HEK293 (cell line): ENCODE data around the gene TMEM178A.

ENCODE experiments used
- CTCF ChIA-PET: fragments of 350-600 bp; formaldehyde crosslinking; extraction: SDS; loops from one replicate; lab custom pipeline; 2021; ENCODE audit warnings: antibody characterized with exemption; lab: Yijun Ruan, JAX
- POLR2A ChIA-PET: fragments of 300-600 bp; formaldehyde crosslinking; extraction: SDS; loops from one replicate; lab custom pipeline; 2020; ENCODE audit warnings: antibody characterized with exemption, inconsistent platforms; lab: Yijun Ruan, JAX
- H3K27ac ChIP-seq: fragments of 200-500 bp; sonication (Bioruptor generic); 2 replicates; pipeline ENCODE4 v1.5.1; 2014; ENCODE audit warnings: low read depth, low read length, control low read depth, inconsistent platforms; ENCODE audit errors: extremely low read depth
- H3K36me3 ChIP-seq, 2 experiments: fragments of 200-500 bp in 1 of 2; sonication (Bioruptor generic) in 1 of 2; 1 replicate in 1 of 2; 2 replicates in 1 of 2; pipeline ENCODE4 v1.5.1; 2014 to 2017; ENCODE audit warnings: inconsistent platforms in 2 of 2, low read length in 2 of 2; ENCODE audit not compliant: control insufficient read depth in 2 of 2, insufficient read depth in 1 of 2
- H3K4me1 ChIP-seq: fragments of 200-500 bp; sonication (Bioruptor generic); 2 replicates; pipeline ENCODE4 v1.5.1; 2014; ENCODE audit warnings: mild to moderate bottlenecking, low read length, inconsistent platforms; ENCODE audit not compliant: control insufficient read depth, insufficient read depth
- H3K4me3 ChIP-seq: 2 replicates; pipeline ENCODE4 v1.5.1; 2011; ENCODE audit warnings: low read depth, mild to moderate bottlenecking, control low read depth, low read length, moderate library complexity
- H3K9me3 ChIP-seq: fragments of 200-500 bp; sonication (Bioruptor generic); 2 replicates; pipeline ENCODE4 v1.5.1; 2014; ENCODE audit warnings: low read depth, low read length, inconsistent platforms; ENCODE audit not compliant: control insufficient read depth, insufficient read depth
- BCL11B ChIP-seq: fragments of 450-650 bp; formaldehyde crosslinking; IDR thresholded peaks from 2 replicates; pipeline ENCODE4 v1.5.1; 2016; ENCODE audit warnings: low read depth, missing biosample characterization, missing genetic modification characterization
- CTCF ChIP-seq: fragments of 450-650 bp; formaldehyde crosslinking; IDR thresholded peaks from 2 replicates; pipeline ENCODE4 v1.5.1; 2016; ENCODE audit warnings: missing biosample characterization, missing genetic modification characterization
- EGR2 ChIP-seq: fragments of 450-650 bp; formaldehyde crosslinking; IDR thresholded peaks from 2 replicates; pipeline ENCODE4 v1.5.1; 2016; ENCODE audit warnings: low read depth, missing biosample characterization, missing genetic modification characterization
- HOXC10 ChIP-seq: sonication (generic); formaldehyde crosslinking; IDR thresholded peaks from 2 replicates; pipeline ENCODE4 v1.8.1; 2023; ENCODE audit warnings: mild to moderate bottlenecking, missing genetic modification reagents
- PATZ1 ChIP-seq: fragments of 450-650 bp; formaldehyde crosslinking; IDR thresholded peaks from 2 replicates; pipeline ENCODE4 v1.5.1; 2016; ENCODE audit warnings: missing biosample characterization, missing genetic modification characterization
- PRDM6 ChIP-seq: fragments of 450-650 bp; formaldehyde crosslinking; IDR thresholded peaks from 2 replicates; pipeline ENCODE4 v1.5.1; 2017; ENCODE audit warnings: missing biosample characterization, missing genetic modification characterization
- SCRT1 ChIP-seq: fragments of 450-650 bp; formaldehyde crosslinking; IDR thresholded peaks from 2 replicates; pipeline ENCODE4 v1.5.1; 2016; ENCODE audit warnings: missing biosample characterization, missing genetic modification characterization, borderline replicate concordance
- ZBTB10 ChIP-seq: fragments of 450-650 bp; formaldehyde crosslinking; IDR thresholded peaks from 2 replicates; pipeline ENCODE4 v1.5.1; 2016; ENCODE audit warnings: missing biosample characterization, missing genetic modification characterization
- ZBTB11 ChIP-seq: fragments of 450-650 bp; formaldehyde crosslinking; conservative IDR thresholded peaks from 2 replicates; pipeline ENCODE4 v1.5.1; 2016; ENCODE audit warnings: low read depth, missing biosample characterization, missing genetic modification characterization
- ZNF146 ChIP-seq: fragments of 450-650 bp; formaldehyde crosslinking; IDR thresholded peaks from 2 replicates; pipeline ENCODE4 v1.5.1; 2016; ENCODE audit warnings: missing biosample characterization, missing genetic modification characterization
- ZNF155 ChIP-seq: fragments of 450-650 bp; formaldehyde crosslinking; IDR thresholded peaks from 2 replicates; pipeline ENCODE4 v1.5.1; 2016; ENCODE audit warnings: missing biosample characterization, missing genetic modification characterization
- ZNF16 ChIP-seq: fragments of 450-650 bp; formaldehyde crosslinking; IDR thresholded peaks from 2 replicates; pipeline ENCODE4 v1.5.1; 2016; ENCODE audit warnings: low read depth, missing biosample characterization, missing genetic modification characterization
- ZNF211 ChIP-seq: fragments of 450-650 bp; formaldehyde crosslinking; IDR thresholded peaks from 2 replicates; pipeline ENCODE4 v1.5.1; 2016; ENCODE audit warnings: low read depth, missing biosample characterization, missing genetic modification characterization
- ZNF221 ChIP-seq: fragments of 450-650 bp; formaldehyde crosslinking; IDR thresholded peaks from 2 replicates; pipeline ENCODE4 v1.5.1; 2017; ENCODE audit warnings: missing biosample characterization, missing genetic modification characterization, borderline replicate concordance
- ZNF23 ChIP-seq: fragments of 450-650 bp; formaldehyde crosslinking; IDR thresholded peaks from 2 replicates; pipeline ENCODE4 v1.5.1; 2016; ENCODE audit warnings: missing biosample characterization, missing genetic modification characterization, borderline replicate concordance
- ZNF354C ChIP-seq: fragments of 450-650 bp; formaldehyde crosslinking; IDR thresholded peaks from 2 replicates; pipeline ENCODE4 v1.5.1; 2016; ENCODE audit warnings: missing biosample characterization, missing genetic modification characterization, low read depth, borderline replicate concordance
- ZNF433 ChIP-seq: fragments of 450-650 bp; formaldehyde crosslinking; IDR thresholded peaks from 2 replicates; pipeline ENCODE4 v1.5.1; 2016; ENCODE audit warnings: missing biosample characterization, missing genetic modification characterization, low read depth
- ZNF624 ChIP-seq: fragments of 450-650 bp; formaldehyde crosslinking; IDR thresholded peaks from 2 replicates; pipeline ENCODE4 v1.5.1; 2017; ENCODE audit warnings: missing biosample characterization, missing genetic modification characterization
- ZNF639 ChIP-seq: fragments of 450-650 bp; formaldehyde crosslinking; IDR thresholded peaks from 2 replicates; pipeline ENCODE4 v1.5.1; 2016; ENCODE audit warnings: missing biosample characterization, missing genetic modification characterization
- ZNF670 ChIP-seq: fragments of 450-650 bp; formaldehyde crosslinking; IDR thresholded peaks from 2 replicates; pipeline ENCODE4 v1.5.1; 2016; ENCODE audit warnings: missing biosample characterization, missing genetic modification characterization, low read depth

The TMEM178A gene

GRCh38 chr2:39733070-39733674 is 67.5 kb downstream of the TMEM178A start (continued):
- TF ChIP-seq SCRT1 (tag by site-specific recombination) (no peak), ZNF211 (no peak), EGR2 (tag by site-specific recombination) (no peak), ZNF354C (tag by site-specific recombination) (no peak)

- no peak overlapping the region for H3K27ac ChIP-seq
- TF ChIP-seq ZBTB11 (tag by site-specific recombination) (no peak), ZNF146 (no peak), ZNF639 (tag by site-specific recombination) (no peak), ZNF16 (tag by site-specific recombination) (no peak), ZNF23 (no peak)
- TF ChIP-seq, all 188 proteins: peak for 0
- H3K9me3 ChIP-seq, result no peaks in the 10 kb centered on the region
- ChIA-PET POLR2A (no interaction called here), CTCF (no interaction called here)
- H3K4me3 ChIP-seq, result no peak overlapping the region
- H3K4me1 ChIP-seq, result no peaks in the 10 kb centered on the region
- peaks cover 14 to 74% of the 10 kb centered on the region in 2 experiments for H3K36me3 ChIP-seq
Measured at GRCh38 chr2:39734445-39734844, 68.7 kb downstream of the TMEM178A start.

GRCh38 chr2:39735648-39736047 is 69.9 kb downstream of the TMEM178A start:
- H3K4me3 ChIP-seq, result no peak overlapping the region
- H3K9me3 ChIP-seq, result no peaks in the 10 kb centered on the region
- H3K27ac ChIP-seq, result no peak overlapping the region
- peaks cover 19 to 81% of the 10 kb centered on the region in 2 experiments for H3K36me3 ChIP-seq
- no peaks in the 10 kb centered on the region for H3K4me1 ChIP-seq
- CTCF ChIA-PET, result interaction anchor here (1.1 kb wide), 1 partner anchor 220 kb away, joined by 3 read pairs; no protein-coding TSS in a partner anchor
- POLR2A ChIA-PET, result no interaction called here
- no peak for TF ChIP-seq ZNF624 (tag by site-specific recombination)
- TF ChIP-seq PRDM6, result no peak
- TF ChIP-seq PATZ1 (tag by site-specific recombination), result no peak
- no peak for TF ChIP-seq ZNF670 (tag by site-specific recombination)
- no peak for TF ChIP-seq HOXC10 (CRISPR knock-in tag)
- no peak for TF ChIP-seq ZBTB10 (tag by site-specific recombination)
- TF ChIP-seq CTCF (tag by site-specific recombination), result no peak
- no peak for TF ChIP-seq BCL11B (tag by site-specific recombination)
- TF ChIP-seq ZNF155 (tag by site-specific recombination), result no peak
- TF ChIP-seq ZNF221 (tag by site-specific recombination), result no peak
- TF ChIP-seq ZNF433 (tag by site-specific recombination), result no peak
